Duodenal mucosa (tissue), 2 donors: ENCODE measurements around the gene ANO2.

Source experiments
- H3K27ac ChIP-seq: one replicate; pipeline ENCODE4 v1.7.0; 2013; ENCODE audit warnings: low read depth, low read length
- H3K27me3 ChIP-seq, 2 donors: one replicate each; pipeline ENCODE4 v1.7.0; 2013; ENCODE audit warnings: low read length in 2 of 2, control low read depth in 1 of 2; ENCODE audit not compliant: insufficient read depth in 2 of 2, control insufficient read depth in 1 of 2
- H3K36me3 ChIP-seq, 2 donors: one replicate each; pipeline ENCODE4 v1.7.0; 2013; ENCODE audit warnings: low read length in 2 of 2, control low read depth in 1 of 2; ENCODE audit not compliant: insufficient read depth in 2 of 2, control insufficient read depth in 1 of 2
- H3K4me1 ChIP-seq, 2 donors: one replicate each; pipeline ENCODE4 v1.7.0; 2013; ENCODE audit warnings: low read length in 2 of 2, control low read depth in 1 of 2; ENCODE audit not compliant: insufficient read depth in 2 of 2, control insufficient read depth in 1 of 2
- H3K4me3 ChIP-seq, 2 donors: one replicate each; pipeline ENCODE4 v1.7.0; 2013; ENCODE audit warnings: low read length in 2 of 2, low read depth in 1 of 2
- H3K9ac ChIP-seq, 2 donors: one replicate each; pipeline ENCODE4 v1.7.0; 2013; ENCODE audit warnings: low read length in 2 of 2, low read depth in 1 of 2
- H3K9me3 ChIP-seq, 2 donors: one replicate each; pipeline ENCODE4 v1.7.0; 2013; ENCODE audit warnings: low read length in 2 of 2, control low read depth in 1 of 2; ENCODE audit not compliant: control insufficient read depth in 1 of 2

The ANO2 gene

GRCh38 chr12:5789469-5789968, 155.5 kb downstream of the ANO2 start:
- Histone ChIP-seq H3K4me1 (no peaks in the 10 kb centered on the region), H3K4me3 (no peak overlapping the region), H3K27ac (no peak overlapping the region), H3K27me3 (no peaks in the 10 kb centered on the region), H3K9ac (no peak overlapping the region), H3K36me3 (no peaks in the 10 kb centered on the region), H3K9me3 (no peaks in the 10 kb centered on the region)

- Histone ChIP-seq H3K36me3 (no peaks in the 10 kb centered on the region), H3K9ac (no peak overlapping the region)
Observed at GRCh38 chr12:5787828-5788227, 157.2 kb downstream of the ANO2 start.

GRCh38 chr12:5785601-5786000, 159.5 kb downstream of the ANO2 start:
- H3K27ac ChIP-seq: no peak overlapping the region
- no peaks in the 10 kb centered on the region for H3K4me1 ChIP-seq
- no peaks in the 10 kb centered on the region for H3K27me3 ChIP-seq
- no peak overlapping the region for H3K4me3 ChIP-seq
- no peaks in the 10 kb centered on the region for H3K9me3 ChIP-seq
- no peak overlapping the region for H3K9ac ChIP-seq
- H3K36me3 ChIP-seq: no peaks in the 10 kb centered on the region

More at GRCh38 chr12:5787828-5788227, 157.2 kb downstream of the ANO2 start:
- no peaks in the 10 kb centered on the region for H3K4me1 ChIP-seq
- no peaks in the 10 kb centered on the region for H3K9me3 ChIP-seq
- no peaks in the 10 kb centered on the region for H3K27me3 ChIP-seq
- H3K27ac ChIP-seq: no peak overlapping the region
- H3K4me3 ChIP-seq: no peak overlapping the region

DNA sequence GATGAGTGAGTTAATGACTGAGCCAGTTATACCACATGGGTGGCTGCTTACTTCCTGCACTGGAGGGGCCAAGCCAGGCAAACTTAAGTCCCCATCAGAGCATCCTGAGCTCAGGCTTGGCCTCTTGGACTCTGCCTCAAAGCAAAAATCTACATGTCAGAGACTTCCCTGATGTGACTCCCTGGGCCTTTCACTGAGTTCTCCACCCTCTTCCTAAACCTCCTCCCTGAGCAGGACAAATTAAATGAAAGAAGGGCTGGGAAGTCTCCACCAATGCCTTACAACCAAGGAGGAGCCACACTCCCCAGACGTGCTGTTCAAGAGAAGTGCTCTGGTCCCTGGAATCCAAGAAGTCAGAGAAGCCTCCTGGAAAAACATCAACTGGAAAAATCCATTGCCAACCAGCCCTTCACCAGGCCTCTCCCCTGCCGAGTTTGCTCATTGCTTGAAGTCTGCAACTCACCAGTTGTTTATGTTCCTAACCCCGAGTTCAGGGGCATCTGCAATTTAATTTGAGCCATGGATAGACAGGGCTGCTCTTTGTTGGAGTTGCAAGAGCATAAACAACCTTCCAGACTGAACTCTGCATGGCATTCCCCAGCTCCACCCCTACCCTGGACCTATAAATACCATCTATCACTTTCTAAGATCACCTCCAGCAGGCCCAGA, 160.5 kb downstream of the ANO2 start:
- H3K9ac ChIP-seq: no peak overlapping the region
- no peaks in the 10 kb centered on the region for H3K36me3 ChIP-seq

GRCh38 chr12:5783289-5783920, 161.7 kb downstream of the ANO2 start:
- Histone ChIP-seq H3K4me3 (no peak overlapping the region), H3K4me1 (no peaks in the 10 kb centered on the region), H3K36me3 (no peaks in the 10 kb centered on the region), H3K27ac (no peak overlapping the region), H3K27me3 (no peaks in the 10 kb centered on the region), H3K9me3 (no peaks in the 10 kb centered on the region), H3K9ac (no peak overlapping the region)

More for the DNA sequence above, 160.5 kb downstream of the ANO2 start:
- Histone ChIP-seq H3K27me3 (no peaks in the 10 kb centered on the region), H3K4me1 (no peaks in the 10 kb centered on the region), H3K27ac (no peak overlapping the region), H3K4me3 (no peak overlapping the region), H3K9me3 (no peaks in the 10 kb centered on the region)

DNA sequence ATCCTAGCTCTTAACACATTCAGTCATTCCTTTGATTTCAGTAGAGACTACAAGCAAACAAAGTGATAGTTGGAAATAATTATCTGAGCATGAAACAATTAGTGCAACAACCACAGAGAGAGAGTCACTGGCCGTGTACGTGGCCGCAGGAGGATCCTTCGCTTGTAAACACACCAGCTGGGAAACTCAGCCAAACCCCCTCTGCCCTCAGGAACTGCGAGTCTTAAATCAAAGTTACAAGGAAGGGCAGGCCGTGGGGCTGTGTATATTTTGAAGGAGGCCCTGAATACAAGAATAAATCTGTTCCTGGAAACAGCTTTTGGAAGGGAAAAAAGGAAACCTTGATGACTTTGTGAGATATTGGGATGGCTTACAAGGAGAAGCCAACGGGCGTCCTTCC, 164.5 kb downstream of the ANO2 start:
- no peaks in the 10 kb centered on the region for H3K27me3 ChIP-seq
- H3K9me3 ChIP-seq: no peaks in the 10 kb centered on the region
- no peaks in the 10 kb centered on the region for H3K36me3 ChIP-seq
- no peak overlapping the region for H3K4me3 ChIP-seq
- H3K27ac ChIP-seq: no peak overlapping the region
- no peaks in the 10 kb centered on the region for H3K4me1 ChIP-seq
- H3K9ac ChIP-seq: no peak overlapping the region

- Histone ChIP-seq H3K9ac (no peak overlapping the region), H3K36me3 (no peaks in the 10 kb centered on the region), H3K27ac (no peak overlapping the region)
Observed at GRCh38 chr12:5779401-5779800, 165.7 kb downstream of the ANO2 start.

DNA sequence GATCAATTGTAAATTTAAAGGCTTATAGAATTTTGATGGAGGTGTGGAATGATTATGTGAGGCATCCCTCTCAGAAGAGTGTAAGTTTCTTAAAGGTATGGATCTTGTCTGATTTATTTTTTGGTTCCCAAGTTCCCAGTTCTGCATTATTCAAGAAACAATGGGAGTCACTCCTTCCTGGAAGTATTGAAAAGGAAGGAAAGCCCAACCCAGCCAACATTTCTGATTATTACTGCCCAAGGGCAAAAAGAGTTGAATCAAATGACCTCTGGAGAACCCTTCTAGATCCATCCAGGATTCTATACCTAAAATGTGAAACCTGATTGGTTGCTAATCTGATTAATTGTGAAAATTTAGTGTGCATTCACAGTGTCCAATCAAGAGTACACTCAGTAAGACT, 166.2 kb downstream of the ANO2 start:
- no peak overlapping the region for H3K4me3 ChIP-seq
- no peak overlapping the region for H3K27ac ChIP-seq
- no peaks in the 10 kb centered on the region for H3K4me1 ChIP-seq
- no peaks in the 10 kb centered on the region for H3K27me3 ChIP-seq
- H3K9ac ChIP-seq: no peak overlapping the region
- no peaks in the 10 kb centered on the region for H3K36me3 ChIP-seq
- H3K9me3 ChIP-seq: no peaks in the 10 kb centered on the region

More at GRCh38 chr12:5779401-5779800, 165.7 kb downstream of the ANO2 start:
- H3K4me3 ChIP-seq: no peak overlapping the region
- no peaks in the 10 kb centered on the region for H3K4me1 ChIP-seq
- no peaks in the 10 kb centered on the region for H3K27me3 ChIP-seq
- no peaks in the 10 kb centered on the region for H3K9me3 ChIP-seq

DNA sequence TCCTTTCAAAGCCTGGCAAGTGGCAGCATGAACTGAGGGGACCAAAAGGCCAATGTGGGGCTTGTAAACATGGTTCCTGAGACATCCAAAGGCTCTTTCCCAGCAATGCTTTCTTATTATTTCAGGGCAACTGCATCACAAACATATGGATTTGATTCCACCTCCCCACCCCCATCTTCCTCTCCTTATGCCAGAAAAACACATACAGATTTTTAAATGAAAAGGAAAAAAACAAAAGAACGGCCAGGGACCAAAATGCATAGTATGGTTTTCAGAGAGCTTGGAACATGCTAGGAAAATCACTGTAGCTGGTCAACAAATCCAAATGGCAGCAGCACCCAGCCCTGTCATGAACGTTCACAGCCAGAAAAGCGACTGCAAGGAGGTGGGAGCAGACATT, 167.6 kb downstream of the ANO2 start:
- H3K9ac ChIP-seq: no peak overlapping the region
- H3K4me1 ChIP-seq: no peaks in the 10 kb centered on the region
- no peak overlapping the region for H3K4me3 ChIP-seq

GRCh38 chr12:5776091-5776490, 169.0 kb downstream of the ANO2 start:
- Histone ChIP-seq H3K9me3 (no peaks in the 10 kb centered on the region), H3K4me1 (no peaks in the 10 kb centered on the region), H3K27ac (no peak overlapping the region), H3K9ac (no peak overlapping the region), H3K36me3 (no peaks in the 10 kb centered on the region), H3K27me3 (no peaks in the 10 kb centered on the region), H3K4me3 (no peak overlapping the region)

More for the DNA sequence above, 167.6 kb downstream of the ANO2 start:
- Histone ChIP-seq H3K36me3 (no peaks in the 10 kb centered on the region), H3K27me3 (no peaks in the 10 kb centered on the region), H3K9me3 (no peaks in the 10 kb centered on the region), H3K27ac (no peak overlapping the region)
